SW 1271 (cell line): ENCODE measurements around the gene IL22RA1.

Source experiments
- DNase-seq, 2 experiments: peaks; one replicate each; lab custom pipeline; 2025; lab: John Stamatoyannopoulos, UW

IL22RA1 gene

GRCh38 chr1:24071941-24072340 lies 71.0 kb downstream of the IL22RA1 start:
- DNase-seq: no peak

- peak; percentile 34 to 70 for DNase-seq
These were observed 72.0 kb downstream of the IL22RA1 start for GRCh38 chr1:24070821-24071393.

GRCh38 chr1:24069817-24070216 lies 73.1 kb downstream of the IL22RA1 start:
- no peak for DNase-seq
